NOMO-1 treated with DMSO at 0.1 percent for 48 hours (cell line): ENCODE results near the gene FKBP4.
A peak's percentile ranks its signal among the peaks of the same experiment; 100 is the strongest.
"Not testable (repeated sequence)": the region's sequence is repeated elsewhere in the genome, so short reads cannot be mapped to it uniquely, and the experiment has no call there.

ENCODE experiments used
- DNase-seq: peaks from one replicate; lab custom pipeline; 2025; ENCODE audit not compliant: unreplicated experiment; lab: John Stamatoyannopoulos, UW

FKBP4 gene, protein sequence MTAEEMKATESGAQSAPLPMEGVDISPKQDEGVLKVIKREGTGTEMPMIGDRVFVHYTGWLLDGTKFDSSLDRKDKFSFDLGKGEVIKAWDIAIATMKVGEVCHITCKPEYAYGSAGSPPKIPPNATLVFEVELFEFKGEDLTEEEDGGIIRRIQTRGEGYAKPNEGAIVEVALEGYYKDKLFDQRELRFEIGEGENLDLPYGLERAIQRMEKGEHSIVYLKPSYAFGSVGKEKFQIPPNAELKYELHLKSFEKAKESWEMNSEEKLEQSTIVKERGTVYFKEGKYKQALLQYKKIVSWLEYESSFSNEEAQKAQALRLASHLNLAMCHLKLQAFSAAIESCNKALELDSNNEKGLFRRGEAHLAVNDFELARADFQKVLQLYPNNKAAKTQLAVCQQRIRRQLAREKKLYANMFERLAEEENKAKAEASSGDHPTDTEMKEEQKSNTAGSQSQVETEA

DNA sequence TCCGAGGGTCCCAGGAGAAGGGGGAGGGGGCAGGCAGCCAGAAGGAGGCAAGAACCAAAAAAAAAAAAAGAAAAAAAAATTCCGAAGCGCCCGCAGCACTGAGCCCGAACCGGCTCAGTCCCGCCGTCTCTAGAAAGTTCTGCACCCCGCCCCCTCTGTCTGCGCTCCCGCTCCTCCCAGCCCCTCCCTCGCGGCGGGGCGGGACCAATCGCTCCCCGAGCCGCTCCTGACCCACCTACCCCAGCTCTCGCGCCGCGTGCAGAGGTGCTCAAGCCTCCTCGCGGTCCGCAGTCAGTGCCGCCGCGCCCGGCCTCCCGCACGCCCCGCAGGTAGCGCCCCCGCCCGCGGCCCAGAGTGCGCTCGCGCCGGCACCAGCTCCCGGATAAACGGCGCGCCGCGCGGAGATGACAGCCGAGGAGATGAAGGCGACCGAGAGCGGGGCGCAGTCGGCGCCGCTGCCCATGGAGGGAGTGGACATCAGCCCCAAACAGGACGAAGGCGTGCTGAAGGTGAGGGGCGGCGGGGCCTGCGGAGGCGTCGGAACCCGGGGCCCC lies at the start of gene FKBP4:
FKBP4 (plus strand) TSS at position 235 of the 554 bp plus-strand sequence; CDS start at position 405, 170 bp downstream.
- peak; percentile 86 for DNase-seq

DNA sequence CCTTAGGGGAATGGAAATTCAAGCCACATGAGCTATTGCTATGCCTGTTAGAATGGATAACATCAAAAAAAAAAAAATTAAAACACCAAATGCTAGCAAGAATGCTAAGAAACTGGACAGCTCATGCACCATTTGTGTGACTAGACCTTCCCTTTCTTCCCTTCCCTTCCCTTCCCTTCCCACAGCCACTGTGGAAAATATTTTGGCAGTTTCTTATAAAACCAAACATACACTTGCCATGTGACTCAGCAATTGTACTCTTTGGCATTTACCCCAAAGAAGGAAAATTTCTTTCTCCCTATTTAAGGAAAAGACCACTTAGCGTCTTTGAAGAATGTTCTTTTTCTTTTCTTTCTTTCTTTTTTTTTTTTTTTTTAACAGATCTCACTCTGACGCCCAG lies 49.1 kb upstream of the FKBP4 start:
- DNase-seq: no peak

GRCh38 chr12:2749580-2749979 lies 45.2 kb upstream of the FKBP4 start:
- DNase-seq: no peak

GRCh38 chr12:2750185-2750584 lies 44.6 kb upstream of the FKBP4 start:
- no peak for DNase-seq

- no peak for DNase-seq
These were observed 43.5 kb upstream of the FKBP4 start for GRCh38 chr12:2751230-2751629.

DNA sequence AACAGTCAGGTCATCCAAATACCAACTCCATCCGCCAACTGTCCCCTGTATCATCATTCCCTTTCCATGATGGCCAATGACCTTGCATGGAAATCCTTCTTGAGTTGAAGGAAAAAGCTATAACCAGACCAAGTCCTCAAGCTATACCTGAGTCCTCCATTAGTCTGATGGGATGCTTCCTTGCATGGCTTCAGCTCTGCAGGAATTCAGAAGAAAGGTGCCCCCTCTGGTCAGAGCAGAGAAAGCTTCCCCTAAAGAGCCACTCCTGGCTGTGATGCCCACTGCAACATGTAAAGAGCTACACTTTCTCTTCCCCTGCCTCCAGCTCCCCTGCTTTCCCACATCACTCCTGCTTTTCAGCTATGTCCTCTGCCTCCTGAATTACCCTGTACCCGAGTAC lies 43.1 kb upstream of the FKBP4 start:
- DNase-seq: no peak

DNA sequence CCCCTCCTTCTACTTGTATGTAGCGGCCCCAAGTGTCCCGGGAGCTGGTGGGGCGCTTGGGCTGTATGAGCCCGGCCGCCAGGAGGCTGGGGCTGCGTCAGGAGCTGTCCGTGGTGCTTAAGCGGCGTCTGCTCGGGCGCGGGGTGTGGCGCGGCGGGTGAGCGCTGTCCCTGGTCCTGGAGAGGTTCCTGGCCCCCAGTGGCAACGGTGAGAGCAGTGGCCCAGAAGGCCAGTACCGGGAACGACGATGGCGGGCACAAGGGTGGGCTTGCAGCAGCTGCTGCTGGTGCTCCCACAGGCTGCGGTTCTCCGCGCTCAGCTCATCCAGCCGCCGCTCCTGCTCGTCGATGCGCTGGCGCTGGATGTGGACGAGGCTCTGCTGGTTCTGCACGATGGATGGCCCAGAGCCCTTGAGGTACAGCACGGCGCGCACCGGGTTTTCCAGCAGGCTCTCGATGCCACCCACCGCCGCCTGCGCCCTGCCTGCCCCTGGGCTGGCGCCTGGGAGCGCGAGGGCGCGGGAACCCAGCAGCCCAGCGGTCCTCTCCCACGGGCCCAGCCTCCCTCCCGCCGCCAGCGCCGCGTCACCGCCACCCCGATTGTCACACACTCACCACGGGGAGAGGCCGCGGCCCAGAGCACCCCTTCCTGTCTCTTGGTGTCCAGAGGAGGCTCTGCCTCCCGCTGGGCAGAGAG lies 41.9 kb upstream of the FKBP4 start:
- peak; percentile 66 for DNase-seq

DNA sequence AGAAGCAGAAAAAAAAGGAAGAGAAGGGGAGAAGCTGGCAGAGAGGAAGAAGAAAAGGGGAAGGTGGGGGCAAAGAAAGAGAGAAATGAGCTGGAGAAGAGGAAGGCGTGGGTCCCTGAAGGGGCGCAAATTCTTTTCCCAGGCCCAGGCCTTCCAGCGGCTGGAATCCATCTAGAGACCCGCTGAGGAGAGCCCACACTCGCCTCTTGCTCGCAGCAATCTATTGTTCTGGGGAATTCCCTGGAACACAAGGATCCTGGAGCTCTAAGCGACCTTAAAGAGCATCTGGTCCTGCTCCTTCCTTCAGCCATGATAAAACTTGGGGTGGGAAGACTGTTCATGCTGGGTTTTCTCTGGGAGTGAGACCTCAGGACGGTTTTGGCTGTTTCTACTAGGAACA lies 41.2 kb upstream of the FKBP4 start:
- no peak for DNase-seq

GRCh38 chr12:2754208-2754607 lies 40.6 kb upstream of the FKBP4 start:
- DNase-seq: no peak

DNA sequence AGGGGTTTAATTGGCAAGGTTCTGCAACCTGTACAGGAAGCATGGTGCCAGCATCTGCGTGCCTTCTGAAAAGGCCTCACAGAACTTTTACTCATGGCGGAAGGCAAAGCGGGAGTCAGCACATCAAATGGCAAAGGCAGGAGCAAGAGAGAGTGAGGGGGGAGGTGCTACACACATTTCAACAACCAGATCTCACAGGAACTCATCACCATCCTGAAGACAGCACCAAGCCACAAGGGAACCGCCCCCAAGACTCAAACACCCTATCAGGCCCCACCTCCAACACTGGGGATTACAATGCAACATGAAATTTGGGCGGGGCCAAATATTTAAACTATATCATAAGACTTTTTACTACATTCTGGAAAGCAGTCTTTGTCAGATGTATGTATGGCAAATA lies 38.0 kb upstream of the FKBP4 start:
- no peak for DNase-seq

DNA sequence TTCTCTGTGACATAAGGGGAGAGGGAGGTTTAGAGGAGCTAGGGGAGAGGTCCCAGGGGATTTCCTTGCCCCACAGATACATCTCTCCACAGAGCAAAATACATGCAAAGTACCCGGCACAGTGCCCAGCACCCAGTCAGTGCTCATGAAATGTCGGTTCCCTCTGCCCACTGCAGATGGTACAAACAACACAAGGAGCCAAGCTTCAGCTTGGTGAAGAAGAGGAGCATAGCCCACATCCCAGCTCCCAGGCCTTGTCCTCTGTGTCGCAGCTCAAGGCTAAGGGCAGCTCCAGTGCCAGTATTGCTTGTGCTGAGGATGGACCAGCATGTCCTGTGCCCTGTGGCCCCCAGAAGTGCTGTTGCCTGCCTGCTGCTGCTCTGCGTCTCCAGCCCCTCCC lies 35.0 kb upstream of the FKBP4 start:
- no peak for DNase-seq

DNA sequence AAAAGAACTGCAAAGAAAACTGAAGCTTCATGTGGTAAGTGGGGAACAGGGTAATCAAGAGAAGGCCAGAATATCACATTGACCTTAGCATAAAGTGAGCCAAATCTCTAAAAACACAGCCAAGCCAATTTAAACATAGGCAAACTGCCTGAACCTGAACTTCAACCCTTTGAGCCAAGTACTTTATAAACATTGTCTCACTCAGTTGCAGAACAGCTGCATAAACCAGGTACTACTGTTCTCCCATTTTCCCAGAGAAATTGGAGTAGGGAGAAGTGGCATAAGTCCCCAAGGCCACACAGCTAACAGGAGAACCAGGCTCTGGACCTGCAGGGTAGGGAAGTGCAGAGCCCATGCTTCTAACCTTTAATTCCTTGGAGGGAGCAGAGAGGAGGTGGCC lies 30.4 kb upstream of the FKBP4 start:
- DNase-seq: no peak

DNA sequence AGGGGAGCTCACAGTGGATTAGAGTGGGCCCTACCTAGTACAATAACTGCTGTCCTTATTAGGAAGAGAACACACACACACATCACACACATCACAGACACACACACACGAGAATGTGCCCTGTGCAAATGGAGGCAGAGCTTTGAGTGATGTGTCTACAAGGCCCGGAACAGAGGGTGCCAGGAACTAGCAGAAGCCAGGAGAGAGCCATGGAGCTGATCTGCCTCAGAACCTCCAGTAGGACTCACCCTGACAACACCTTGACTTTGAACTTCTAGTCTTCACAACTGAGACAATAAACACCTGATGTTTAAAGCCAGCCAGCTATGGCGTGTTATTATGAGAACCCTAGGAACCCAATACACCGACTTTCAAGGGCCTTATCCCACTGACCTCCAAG lies 29.7 kb upstream of the FKBP4 start:
- no peak for DNase-seq

- no peak for DNase-seq
These were observed 29.2 kb upstream of the FKBP4 start for GRCh38 chr12:2765608-2766007.

DNA sequence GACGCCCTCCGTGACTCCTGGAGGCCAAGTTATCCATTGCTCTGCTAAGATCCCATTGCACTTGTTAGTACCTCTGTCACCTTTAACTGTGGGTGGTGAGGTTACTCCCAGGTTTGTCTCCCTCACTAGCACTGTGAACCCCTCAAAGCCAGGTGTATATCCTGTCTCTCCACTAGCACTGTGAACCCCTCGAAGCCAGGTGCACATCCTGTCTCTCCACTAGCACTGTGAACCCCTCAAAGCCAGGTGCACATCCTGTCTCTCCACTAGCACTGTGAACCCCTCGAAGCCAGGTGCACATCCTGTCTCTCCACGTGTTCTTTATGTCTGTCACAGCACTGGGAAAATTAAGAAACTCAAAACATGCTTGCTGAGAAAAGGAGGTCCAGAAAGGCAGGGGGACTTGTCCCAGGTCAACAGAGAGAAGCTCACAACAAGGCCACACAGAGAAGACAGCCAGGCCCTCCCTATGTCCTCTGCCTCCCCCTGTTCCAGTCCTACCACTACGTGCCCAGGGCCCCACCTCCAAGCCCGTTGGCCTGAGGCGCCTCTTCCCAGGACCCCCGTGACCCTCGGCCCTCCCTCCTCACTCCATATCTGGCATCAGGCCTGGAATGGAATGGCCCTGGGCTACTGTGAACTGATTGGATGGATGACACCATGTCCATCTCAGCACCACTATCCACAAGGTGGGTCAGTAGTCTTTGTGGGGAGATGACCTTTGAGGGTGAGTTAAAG lies 26.4 kb upstream of the FKBP4 start:
- no peak for DNase-seq

GRCh38 chr12:2769866-2770533 lies 24.8 kb upstream of the FKBP4 start:
- no peak for DNase-seq

- DNase-seq: not testable (repeated sequence)
These were observed 24.2 kb upstream of the FKBP4 start for GRCh38 chr12:2770544-2770943.

DNA sequence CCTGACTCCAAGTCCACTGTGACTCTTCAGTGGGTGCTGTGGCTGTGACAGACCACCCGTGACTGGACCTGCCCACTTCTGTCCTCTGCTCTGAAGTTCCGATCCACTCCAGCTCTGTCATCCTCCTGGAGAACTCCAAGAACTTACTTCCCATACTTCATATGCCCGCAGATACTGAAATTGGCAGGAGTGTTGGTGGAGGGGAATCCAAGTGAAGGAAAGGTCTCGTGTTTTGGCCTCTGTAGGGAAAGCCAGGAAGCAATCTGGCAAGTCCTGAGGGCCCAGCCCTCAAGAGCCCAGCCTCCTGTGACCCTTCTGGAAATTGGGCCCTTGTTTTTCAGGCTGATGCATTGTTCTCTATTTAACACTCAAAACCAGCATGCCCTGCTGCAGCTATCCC lies 22.4 kb upstream of the FKBP4 start:
- no peak for DNase-seq

DNA sequence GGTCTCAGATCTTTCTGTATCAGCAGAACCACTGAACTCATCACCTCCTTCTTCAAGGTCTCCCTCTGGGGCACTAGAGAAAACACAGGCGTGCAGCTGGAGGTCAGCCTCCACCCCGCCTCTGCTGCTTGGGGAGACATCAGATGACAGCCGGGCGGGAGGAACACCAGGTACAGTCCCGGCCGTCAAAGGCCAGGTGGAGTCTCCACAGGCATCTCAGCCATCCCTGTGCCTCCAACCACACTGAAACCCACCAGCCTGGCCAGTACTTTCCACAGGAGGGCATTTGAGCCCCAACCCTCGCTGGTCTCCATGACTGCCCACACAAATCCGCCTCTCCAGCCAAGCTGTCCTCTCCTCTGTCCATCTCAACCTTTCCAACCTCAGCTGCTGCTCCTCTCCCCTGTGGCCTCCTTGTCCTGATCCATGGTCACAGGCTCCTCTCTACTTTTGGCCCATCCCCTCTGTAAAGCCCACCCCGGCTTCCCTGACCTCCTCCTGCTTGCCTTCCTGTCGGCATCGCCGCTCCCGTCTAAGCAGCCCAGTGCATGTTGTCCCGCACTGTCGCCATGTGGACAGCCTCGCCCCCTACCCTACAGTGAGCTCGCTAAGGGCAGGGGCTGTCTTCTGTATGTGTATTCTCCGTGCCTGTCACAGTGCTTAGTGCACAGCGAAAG lies 21.4 kb upstream of the FKBP4 start:
- no peak for DNase-seq

DNA sequence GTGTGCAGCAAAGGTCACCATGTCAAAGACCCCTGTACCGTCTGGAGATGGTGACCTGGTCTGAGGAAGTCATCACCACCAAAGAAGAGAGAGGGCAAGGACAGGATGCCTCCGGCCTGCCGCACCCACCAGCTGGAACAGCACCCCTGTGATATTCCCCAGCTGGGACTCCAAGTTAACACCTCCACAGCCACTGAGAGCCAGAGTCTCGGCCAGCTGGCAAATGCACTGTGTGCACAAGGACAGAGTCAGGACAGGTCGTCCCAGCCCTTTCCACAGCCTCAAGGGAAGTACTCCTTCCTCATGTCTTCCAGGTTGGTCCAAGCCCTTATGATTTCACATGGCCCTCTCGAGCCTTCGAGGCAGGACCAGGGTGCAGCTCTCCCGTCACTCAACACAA lies 19.3 kb upstream of the FKBP4 start:
- DNase-seq: no peak
